Ishikawa (cell line): ENCODE results near the gene GBP6.

ENCODE experiments used
- CEBPB ChIP-seq: IDR thresholded peaks from 2 replicates; pipeline ENCODE4 v1.6.1; 2012
- CREB1 ChIP-seq: IDR thresholded peaks from 2 replicates; pipeline ENCODE4 v1.6.1; 2012; ENCODE audit warnings: low read depth
- EGR1 ChIP-seq: IDR thresholded peaks from 2 replicates; pipeline ENCODE4 v1.6.1; 2012
- EP300 ChIP-seq: IDR thresholded peaks from 2 replicates; pipeline ENCODE4 v1.6.1; 2012; ENCODE audit warnings: borderline replicate concordance
- FOXM1 ChIP-seq: IDR thresholded peaks from 2 replicates; pipeline ENCODE4 v1.6.1; 2012; ENCODE audit warnings: low read depth, borderline replicate concordance
- NFIC ChIP-seq: IDR thresholded peaks from 2 replicates; pipeline ENCODE4 v1.6.1; 2012
- RAD21 ChIP-seq: IDR thresholded peaks from 2 replicates; pipeline ENCODE4 v1.6.1; 2012; ENCODE audit warnings: low read depth
- REST ChIP-seq: IDR thresholded peaks from 2 replicates; pipeline ENCODE4 v1.6.1; 2012; ENCODE audit warnings: low read depth, mild to moderate bottlenecking
- TAF1 ChIP-seq: IDR thresholded peaks from 2 replicates; pipeline ENCODE4 v1.6.1; 2012; ENCODE audit warnings: low read depth, mild to moderate bottlenecking
- TCF12 ChIP-seq: IDR thresholded peaks from 2 replicates; pipeline ENCODE4 v1.6.1; 2012; ENCODE audit warnings: low read depth
- TEAD4 ChIP-seq: IDR thresholded peaks from 2 replicates; pipeline ENCODE4 v1.6.1; 2012
- USF1 ChIP-seq: IDR thresholded peaks from 2 replicates; pipeline ENCODE4 v1.6.1; 2012
- YY1 ChIP-seq: IDR thresholded peaks from 2 replicates; pipeline ENCODE4 v1.6.1; 2012; ENCODE audit warnings: low read depth
- ZBTB7A ChIP-seq: IDR thresholded peaks from 2 replicates; pipeline ENCODE4 v1.6.1; 2012; ENCODE audit warnings: low read depth
- TF ChIP-seq, protein P1 (sequence below): IDR thresholded peaks from 2 replicates; pipeline ENCODE4 v1.6.1; 2012

GBP6 gene

GRCh38 chr1:89356658-89357400 lies 7.0 kb upstream of the GBP6 start:
- TF ChIP-seq EGR1 (no peak), USF1 (no peak), ZBTB7A (no peak), FOXM1 (0 out of 2 replicates have a peak, but pooled peaks have one; percentile 23), REST (no peak), NFIC (peak; percentile 78), TAF1 (no peak), TCF12 (no peak), EP300 (peak; percentile 78), RAD21 (no peak), TEAD4 (peak; percentile 41; the same call in 1 of the 2 replicates), YY1 (no peak), CREB1 (no peak), CEBPB (no peak)
- TF ChIP-seq, protein P1, sequence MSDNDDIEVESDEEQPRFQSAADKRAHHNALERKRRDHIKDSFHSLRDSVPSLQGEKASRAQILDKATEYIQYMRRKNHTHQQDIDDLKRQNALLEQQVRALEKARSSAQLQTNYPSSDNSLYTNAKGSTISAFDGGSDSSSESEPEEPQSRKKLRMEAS: peak; percentile 36; the same call in 1 of the 2 replicates

DNA sequence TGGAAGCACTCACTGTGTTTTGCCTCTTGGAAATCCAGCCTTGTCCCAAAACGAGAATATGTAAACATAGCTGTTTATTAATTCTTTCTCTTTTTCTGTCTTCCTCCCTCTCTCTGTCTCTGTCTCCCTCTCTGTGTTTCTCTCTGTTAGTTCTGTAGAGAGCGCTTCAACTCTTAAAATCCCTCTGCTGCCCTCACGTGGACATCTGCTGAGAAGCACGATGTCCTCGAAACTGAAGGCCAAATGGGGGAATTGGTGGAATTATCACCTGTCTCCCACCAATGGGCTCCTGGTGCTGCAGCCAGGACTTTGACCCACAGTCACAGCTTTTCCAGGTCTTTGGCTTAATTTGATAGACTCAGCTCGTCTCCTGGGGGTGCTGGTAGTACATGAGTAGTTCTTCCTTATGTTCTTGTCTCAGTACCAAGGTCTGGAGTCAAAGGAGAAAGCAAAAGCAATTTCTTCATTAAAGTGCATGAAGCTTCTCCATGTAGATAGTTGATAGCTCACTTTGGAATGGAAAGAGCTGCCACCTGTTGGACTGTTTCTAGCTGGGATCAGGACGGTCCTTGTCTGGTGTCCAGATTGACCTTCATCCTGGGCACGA lies 5.5 kb upstream of the GBP6 start:
- TF ChIP-seq, protein P1: peak; percentile 52; the same call in 1 of the 2 replicates
- TF ChIP-seq EGR1 (no peak), NFIC (no peak), CEBPB (no peak), TAF1 (no peak), YY1 (no peak), USF1 (no peak), FOXM1 (no peak), TCF12 (no peak), RAD21 (peak; percentile 92), EP300 (no peak)

DNA sequence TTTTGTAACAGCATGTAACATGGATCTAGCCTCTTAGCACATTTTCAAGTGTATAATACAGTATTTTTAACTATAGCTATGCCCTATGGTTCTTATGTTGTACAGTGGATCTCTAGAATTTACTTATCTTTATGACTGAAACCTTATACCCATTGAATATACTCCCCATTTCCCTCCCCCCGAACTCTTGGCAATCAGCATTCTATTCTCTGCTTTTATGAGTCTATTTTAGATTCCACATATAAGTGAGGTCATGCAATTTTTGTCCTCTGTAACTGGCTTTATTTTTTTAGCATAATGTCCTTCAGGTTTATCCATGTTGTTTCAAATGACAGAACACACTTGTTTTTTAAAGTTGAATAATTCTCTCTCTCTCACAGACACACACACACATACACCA lies 3.1 kb upstream of the GBP6 start:
- TF ChIP-seq REST: no peak
- TF ChIP-seq TAF1: no peak
- TF ChIP-seq, protein P1: no peak
- no peak for TF ChIP-seq USF1

DNA sequence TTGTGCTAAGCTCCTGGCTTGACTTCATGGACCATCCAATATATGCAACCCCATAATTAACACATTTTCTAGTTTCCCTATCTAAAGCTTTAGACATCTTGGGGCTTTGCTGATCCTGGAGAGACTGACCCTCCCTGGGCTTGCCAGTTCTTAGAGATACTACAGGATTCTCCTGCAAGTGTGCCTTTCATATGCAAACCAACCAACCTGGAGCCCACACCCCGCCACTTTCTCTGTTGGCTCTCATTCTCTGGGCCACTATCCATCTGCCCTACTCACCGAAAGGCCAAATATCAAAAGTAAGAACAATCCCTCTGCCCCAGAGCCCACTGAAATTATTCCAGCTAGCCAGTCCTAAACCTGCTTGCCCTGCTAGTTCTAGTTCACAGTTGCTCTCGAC lies 2.2 kb upstream of the GBP6 start:
- TF ChIP-seq TAF1: no peak
- no peak for TF ChIP-seq EGR1
- no peak for TF ChIP-seq NFIC
- no peak for TF ChIP-seq TEAD4
- no peak for TF ChIP-seq ZBTB7A
- no peak for TF ChIP-seq YY1
- TF ChIP-seq, protein P1: no peak
- no peak for TF ChIP-seq CREB1
- TF ChIP-seq FOXM1: no peak
- TF ChIP-seq EP300: no peak
- no peak for TF ChIP-seq REST
- TF ChIP-seq CEBPB: no peak
- no peak for TF ChIP-seq USF1
- no peak for TF ChIP-seq RAD21
- TF ChIP-seq TCF12: no peak
